Measurements from ENCODE around the gene SGK1.

Gene SGK1

GRCh38 chr6:134174672-134175531 is 143.0 kb downstream of the SGK1 start (continued):
- TF ChIP-seq ELK4 (IDR thresholded peaks at IDR 0.05; ENCODE audit: borderline replicate concordance, low read depth, low read length), result no peak
- TF ChIP-seq ZNF324 (tag by site-specific recombination; IDR thresholded peaks at IDR 0.05), result no peak
- TF ChIP-seq ZNF777 (tag by site-specific recombination; IDR thresholded peaks at IDR 0.05; ENCODE audit: borderline replicate concordance), result peak; percentile 28; the same call in 1 of the 2 replicates
- TF ChIP-seq GFI1B (tag by site-specific recombination; IDR thresholded peaks at IDR 0.05), result no peak
- TF ChIP-seq RBAK (tag by site-specific recombination; IDR thresholded peaks at IDR 0.05), result no peak
- 0 out of 2 replicates have a peak, but pooled peaks have one; percentile 20 for TF ChIP-seq ZNF37A (tag by site-specific recombination; IDR thresholded peaks at IDR 0.05)
- no peak for TF ChIP-seq ZSCAN16 (tag by site-specific recombination; IDR thresholded peaks at IDR 0.05)
- TF ChIP-seq BCL11B (tag by site-specific recombination; IDR thresholded peaks at IDR 0.05; ENCODE audit: low read depth), result no peak
- no peak for TF ChIP-seq ZNF580 (tag by site-specific recombination; IDR thresholded peaks at IDR 0.05)
- no peak for TF ChIP-seq ZNF239 (tag by site-specific recombination; IDR thresholded peaks at IDR 0.05)
- TF ChIP-seq ZNF521 (tag by site-specific recombination; IDR thresholded peaks at IDR 0.05), result no peak
- TF ChIP-seq ZNF214 (tag by site-specific recombination; IDR thresholded peaks at IDR 0.05; ENCODE audit: borderline replicate concordance), result no peak
- peak; percentile 88 for TF ChIP-seq ZNF341 (tag by site-specific recombination; IDR thresholded peaks at IDR 0.05; ENCODE audit: low read depth)
- no peak for TF ChIP-seq SCRT1 (tag by site-specific recombination; IDR thresholded peaks at IDR 0.05; ENCODE audit: borderline replicate concordance)
- no peak for TF ChIP-seq ZNF26 (tag by site-specific recombination; IDR thresholded peaks at IDR 0.05)
- no peak for TF ChIP-seq ZNF175 (tag by site-specific recombination; IDR thresholded peaks at IDR 0.05)
- TF ChIP-seq SALL2 (tag by site-specific recombination; IDR thresholded peaks at IDR 0.05; ENCODE audit: borderline replicate concordance), result no peak
- peak; percentile 50 for TF ChIP-seq ZNF600 (tag by site-specific recombination; IDR thresholded peaks at IDR 0.05)
- no peak for TF ChIP-seq ZNF223 (tag by site-specific recombination; IDR thresholded peaks at IDR 0.05)
- TF ChIP-seq KLF7 (tag by site-specific recombination; IDR thresholded peaks at IDR 0.05; ENCODE audit: borderline replicate concordance), result peak; percentile 65
- no peak for TF ChIP-seq ZNF571 (tag by site-specific recombination; IDR thresholded peaks at IDR 0.05)
- TF ChIP-seq SP3 (tag by site-specific recombination; IDR thresholded peaks at IDR 0.05), result peak; percentile 87
- TF ChIP-seq ZBTB11 (tag by site-specific recombination; conservative IDR thresholded peaks at IDR 0.05; ENCODE audit: low read depth), result no peak
- no peak for TF ChIP-seq ZNF426 (tag by site-specific recombination; IDR thresholded peaks at IDR 0.05)
- peak; percentile 70 for TF ChIP-seq ZNF660 (tag by site-specific recombination; IDR thresholded peaks at IDR 0.05)
- TF ChIP-seq ZNF585B (tag by site-specific recombination; IDR thresholded peaks at IDR 0.05), result no peak
- TF ChIP-seq ZNF776 (tag by site-specific recombination; IDR thresholded peaks at IDR 0.05; ENCODE audit: borderline replicate concordance), result no peak
- peak; percentile 43 for TF ChIP-seq CTCF (tag by site-specific recombination; IDR thresholded peaks at IDR 0.05)
- TF ChIP-seq, protein P1, sequence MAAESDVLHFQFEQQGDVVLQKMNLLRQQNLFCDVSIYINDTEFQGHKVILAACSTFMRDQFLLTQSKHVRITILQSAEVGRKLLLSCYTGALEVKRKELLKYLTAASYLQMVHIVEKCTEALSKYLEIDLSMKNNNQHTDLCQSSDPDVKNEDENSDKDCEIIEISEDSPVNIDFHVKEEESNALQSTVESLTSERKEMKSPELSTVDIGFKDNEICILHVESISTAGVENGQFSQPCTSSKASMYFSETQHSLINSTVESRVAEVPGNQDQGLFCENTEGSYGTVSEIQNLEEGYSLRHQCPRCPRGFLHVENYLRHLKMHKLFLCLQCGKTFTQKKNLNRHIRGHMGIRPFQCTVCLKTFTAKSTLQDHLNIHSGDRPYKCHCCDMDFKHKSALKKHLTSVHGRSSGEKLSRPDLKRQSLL (tag by site-specific recombination; IDR thresholded peaks at IDR 0.05), result 0 out of 2 replicates have a peak, but pooled peaks have one; percentile 41
- TF ChIP-seq KLF9 (tag by site-specific recombination; IDR thresholded peaks at IDR 0.05; ENCODE audit: low read depth), result peak; percentile 50; the same call in 1 of the 2 replicates

Data from HEK293 (cell line).